IPS DF 4.7 (cell line): ENCODE measurements around the gene SPINK4.

ENCODE experiments used
- DNase-seq: peaks from one replicate; pipeline ENCODE4 v3.0.0-alpha.2; 2013; ENCODE audit warnings: low spot score; ENCODE audit errors: extremely low read depth

SPINK4 gene

DNA sequence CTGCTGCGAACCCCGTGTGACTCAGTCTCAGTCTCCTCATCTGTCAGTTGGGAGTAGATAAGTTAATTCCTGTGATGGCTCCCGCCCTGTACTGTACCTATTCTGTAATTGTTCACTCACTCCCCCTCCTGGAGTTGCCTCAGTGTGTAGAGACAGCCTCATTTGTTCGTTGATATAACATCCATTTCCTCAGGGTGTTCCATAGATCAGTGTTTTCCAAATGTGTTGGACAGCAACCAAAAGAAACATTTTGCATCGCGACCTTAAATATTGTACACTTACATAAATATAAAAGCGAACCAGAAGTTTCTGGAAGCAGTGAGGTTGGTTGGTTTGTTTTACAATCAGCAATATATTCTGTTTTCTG is 51.0 kb downstream of the SPINK4 start:
- DNase-seq, result no peak

DNA sequence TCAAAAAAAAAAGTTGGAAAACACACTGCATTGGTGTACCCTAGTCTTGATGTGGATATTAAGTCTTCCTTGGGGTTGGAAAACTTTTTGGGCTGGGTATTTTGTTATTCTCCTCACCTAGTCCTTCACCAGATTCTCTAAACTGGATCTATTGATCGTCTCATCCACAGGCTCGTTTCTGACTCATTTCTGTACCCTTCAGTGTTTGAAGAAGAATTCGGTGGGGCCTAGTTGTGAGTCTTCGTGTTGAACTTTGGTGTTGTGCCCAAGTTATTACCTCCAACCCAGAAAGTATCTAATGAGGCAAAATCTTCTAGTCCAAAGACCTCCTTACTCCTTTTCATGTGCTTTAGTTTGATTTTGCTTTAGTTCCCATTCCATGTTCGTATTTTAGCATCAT is 51.9 kb downstream of the SPINK4 start:
- no peak for DNase-seq

DNA sequence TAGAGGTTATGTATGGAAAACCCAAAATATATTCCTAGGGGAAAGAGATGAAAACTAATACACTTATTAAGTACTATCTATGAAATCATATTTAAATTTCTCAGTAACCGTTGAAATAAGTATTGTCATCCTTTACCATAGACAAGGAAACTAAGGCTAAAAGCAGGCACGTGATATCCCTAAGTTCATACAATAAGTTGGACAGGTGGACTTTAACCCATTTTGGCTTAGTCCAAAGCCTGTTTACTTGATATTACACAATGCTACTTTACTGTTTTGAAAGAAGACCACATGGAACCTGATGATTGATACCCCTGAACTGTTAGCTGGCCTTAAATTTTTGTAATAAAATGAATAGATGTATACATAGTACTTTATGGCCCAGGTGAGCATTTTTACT is 53.8 kb downstream of the SPINK4 start:
- DNase-seq, result no peak

DNA sequence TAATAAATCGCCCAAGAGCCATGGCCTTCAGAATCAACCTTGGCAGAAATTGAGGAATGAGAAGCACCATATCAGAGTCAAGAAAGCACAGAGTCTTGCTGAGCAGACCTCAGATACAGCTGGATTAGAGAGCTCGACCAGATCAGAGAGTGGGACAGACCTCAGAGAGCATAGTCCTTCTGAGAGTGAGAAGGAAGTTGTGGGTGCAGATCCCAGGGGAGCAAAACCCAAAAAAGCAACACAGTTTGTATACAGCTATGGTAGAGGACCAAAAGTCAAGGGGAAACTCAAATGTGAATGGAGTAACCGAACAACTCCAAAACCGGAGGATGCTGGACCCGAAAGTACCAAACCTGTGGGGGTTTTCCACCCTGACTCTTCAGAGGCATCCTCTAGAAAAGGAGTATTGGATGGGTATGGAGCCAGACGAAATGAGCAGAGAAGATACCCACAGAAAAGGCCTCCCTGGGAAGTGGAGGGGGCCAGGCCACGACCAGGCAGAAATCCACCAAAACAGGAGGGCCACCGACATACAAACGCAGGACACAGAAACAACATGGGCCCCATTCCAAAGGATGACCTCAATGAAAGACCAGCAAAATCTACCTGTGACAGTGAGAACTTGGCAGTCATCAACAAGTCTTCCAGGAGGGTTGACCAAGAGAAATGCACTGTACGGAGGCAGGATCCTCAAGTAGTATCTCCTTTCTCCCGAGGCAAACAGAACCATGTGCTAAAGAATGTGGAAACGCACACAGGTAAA is 54.9 kb downstream of the SPINK4 start:
- no peak for DNase-seq

DNA sequence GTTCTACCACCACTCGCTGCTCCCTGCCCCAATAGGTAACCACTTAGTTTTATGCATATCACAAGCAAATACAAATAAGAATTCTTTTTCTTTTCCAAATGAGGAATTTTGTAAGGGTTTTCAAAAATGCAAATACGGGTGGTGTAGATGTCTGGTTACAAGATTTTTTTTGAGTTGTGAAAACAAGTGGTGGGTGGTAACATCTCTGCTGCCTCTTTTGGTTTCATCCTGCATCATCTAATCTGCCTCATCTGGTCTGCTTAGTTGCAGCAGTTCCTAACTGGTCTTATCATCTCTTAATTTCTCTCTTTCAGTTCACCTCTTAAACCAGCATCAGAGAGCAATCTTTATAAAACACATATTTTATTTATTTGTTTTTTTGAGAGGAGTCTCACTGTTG is 55.6 kb downstream of the SPINK4 start:
- no peak for DNase-seq

GRCh38 chr9:33297432-33297831 is 57.5 kb downstream of the SPINK4 start:
- DNase-seq, result no peak
